GM12873 (cell line): ENCODE data around the gene DBNL.

Experiments used
- CTCF ChIP-seq: IDR thresholded peaks from 2 replicates; pipeline ENCODE4 v1.5.1; 2012; ENCODE audit warnings: low read depth, mild to moderate bottlenecking, moderate library complexity, low read length, control low read depth; ENCODE audit not compliant: insufficient read depth; ENCODE audit errors: missing control alignments

DBNL gene

GRCh38 chr7:44099669-44100068 is 55.2 kb downstream of the DBNL start:
- no peak for TF ChIP-seq CTCF

- TF ChIP-seq CTCF: no peak
Observed at GRCh38 chr7:44100458-44101302, 56.2 kb downstream of the DBNL start.

- TF ChIP-seq CTCF: no peak
Observed at GRCh38 chr7:44101303-44101965, 56.9 kb downstream of the DBNL start.

- no peak for TF ChIP-seq CTCF
Observed at GRCh38 chr7:44101966-44102845, 57.7 kb downstream of the DBNL start.

- no peak for TF ChIP-seq CTCF
Observed at GRCh38 chr7:44102846-44103565, 58.5 kb downstream of the DBNL start.

GRCh38 chr7:44103566-44103922 is 59.0 kb downstream of the DBNL start:
- no peak for TF ChIP-seq CTCF
